Heart left ventricle (tissue), 16 donors: ENCODE results near the gene R3HDM2. TPM values are rescaled to one million over a fixed set of nuclear protein-coding genes. Genes with fewer than 3 reads are reported as not detected.

Experiments used
- ATAC-seq, 4 donors: fragments of 200-7000 bp; cut with Tn5 transposase; one replicate each; pipeline ENCODE4 v1.9.1; 2020 to 2022; ENCODE audit warnings: moderate library complexity in 4 of 4, mild to moderate bottlenecking in 3 of 4, moderate number of reproducible peaks in 1 of 4
- DNase-seq, 5 donors: peaks; one replicate each; pipeline ENCODE4 v3.0.0-alpha.2; 2020
- H3K27ac ChIP-seq, 12 donors: fragments of 200-600 bp; sonication (generic) in 4 of 12; one replicate each; pipeline versions ENCODE4 v1.5.0 to v1.8.0; 2016 to 2022; ENCODE audit warnings: mild to moderate bottlenecking in 2 of 12
- H3K27me3 ChIP-seq, 9 donors: fragments of 200-600 bp; sonication (generic) in 2 of 9; one replicate each; pipeline versions ENCODE4 v1.5.1 to v1.8.0; 2016 to 2022; ENCODE audit warnings: mild to moderate bottlenecking in 3 of 9
- H3K36me3 ChIP-seq, 9 donors: fragments of 200-600 bp; sonication (generic) in 2 of 9; one replicate each; pipeline versions ENCODE4 v1.5.0 to v1.8.0; 2018 to 2022; ENCODE audit warnings: mild to moderate bottlenecking in 2 of 9
- H3K4me1 ChIP-seq, 12 donors: fragments of 200-600 bp; sonication (generic) in 4 of 12; one replicate each; pipeline versions ENCODE4 v1.5.0 to v1.8.0; 2016 to 2022; ENCODE audit warnings: mild to moderate bottlenecking in 3 of 12
- H3K4me3 ChIP-seq, 12 donors: fragments of 200-600 bp; sonication (generic) in 4 of 12; one replicate each; pipeline versions ENCODE4 v1.5.0 to v1.8.0; 2017 to 2022; ENCODE audit warnings: mild to moderate bottlenecking in 9 of 12, moderate library complexity in 4 of 12
- H3K9me3 ChIP-seq, 12 donors: fragments of 200-600 bp; sonication (generic) in 4 of 12; one replicate each; pipeline versions ENCODE4 v1.5.0 to v1.8.0; 2016 to 2022; ENCODE audit warnings: mild to moderate bottlenecking in 1 of 12
- POLR2A ChIP-seq, 2 donors: fragments of 450-650 bp; IDR thresholded peaks; one replicate each; pipeline ENCODE4 v1.6.1; 2017; ENCODE audit warnings: antibody characterized with exemption in 2 of 2, mild to moderate bottlenecking in 2 of 2, moderate library complexity in 2 of 2
- WGBS, 4 donors: extraction: QIAGEN DNeasy Blood & Tissue Kit in 2 of 4; methylation state at CpG; one replicate each; pipeline versions ENCODE4 v1.1.5 to v1.1.7; 2013 to 2018; 5-methylcytosine and 5-hydroxymethylcytosine counted together
- intact Hi-C, 10 donors: fragments of 100-400 bp; cut with DNase I; formaldehyde crosslinking; loops; one replicate each; pipeline versions ENCODE4 v1.11.1 to v1.14.2; 2022
- polyA plus RNA-seq, 2 donors: library from polyadenylated mRNA; stranded (reverse); fragments of 200-250 nt; gene quantifications; one replicate each; pipeline ENCODE4 v1.2.3, GENCODE V29; 2013
- total RNA-seq, 9 donors: library from RNA; depleted of rRNA in 2 of 9; stranded (reverse); fragments of >200 nt in 2 of 9; fragmentation: NEBNext Ultra II Directional in 3 of 9; extraction: Animal tissue kit (Norgen Biotek cat#: 25700) in 3 of 9; gene quantifications; one replicate each; pipeline versions ENCODE4 v1.1.0 to v1.2.4, GENCODE V29; 2016 to 2023
- TF ChIP-seq, protein P1 (sequence below), 12 donors: fragments of 200-600 bp; sonication (generic) in 4 of 12; IDR thresholded peaks; one replicate each; pipeline versions ENCODE4 v1.5.0 to v1.8.0; 2018 to 2022; ENCODE audit warnings: antibody characterized with exemption in 12 of 12, mild to moderate bottlenecking in 5 of 12
- donor health status: ischemic (EF 13 %, LVEDD 7.1; RV severe dilation, severe dysfunction).
- donor health status: healthy with polysubstance abuse.
- donor health status: DM: no; HTN: yes; CAD: no.
- donor health status: DM: no; HTN: no; CAD: no.
- donor health status: ischemic (EF 25% LVEDD 6.9; RV normal size, moderate dysfunction).
- donor health status: ischemic (EF 25% LVEDD 5.7; RV mildly dilated, moderate dysfunction).
- donor health status: healthy.
- donor health status: DM: yes; HTN: yes; CAD: no.
- donor health status: ischemic (EF 35%, LVEDD 5.7; RV mildly dilated, moderate dysfunction).
- donor health status: nonischemic (EF 11% LVEDD 7.7; RV severe dilation, severe dysfunction).
- donor health status: DM: yes; HTN: yes; CAD: no.
- donor health status: PGD.
- donor health status: ischemic (EF 29% LVEDD 5.4; RV normal size, mild dysfunction).
- donor health status: nonischemic (EF 23%, LVEDD 6.1; RV moderate dilation, normal function).

The R3HDM2 gene
- total and polyA plus RNA-seq, 11 donors: 12.7 to 102 (median 59.8) TPM

DNA sequence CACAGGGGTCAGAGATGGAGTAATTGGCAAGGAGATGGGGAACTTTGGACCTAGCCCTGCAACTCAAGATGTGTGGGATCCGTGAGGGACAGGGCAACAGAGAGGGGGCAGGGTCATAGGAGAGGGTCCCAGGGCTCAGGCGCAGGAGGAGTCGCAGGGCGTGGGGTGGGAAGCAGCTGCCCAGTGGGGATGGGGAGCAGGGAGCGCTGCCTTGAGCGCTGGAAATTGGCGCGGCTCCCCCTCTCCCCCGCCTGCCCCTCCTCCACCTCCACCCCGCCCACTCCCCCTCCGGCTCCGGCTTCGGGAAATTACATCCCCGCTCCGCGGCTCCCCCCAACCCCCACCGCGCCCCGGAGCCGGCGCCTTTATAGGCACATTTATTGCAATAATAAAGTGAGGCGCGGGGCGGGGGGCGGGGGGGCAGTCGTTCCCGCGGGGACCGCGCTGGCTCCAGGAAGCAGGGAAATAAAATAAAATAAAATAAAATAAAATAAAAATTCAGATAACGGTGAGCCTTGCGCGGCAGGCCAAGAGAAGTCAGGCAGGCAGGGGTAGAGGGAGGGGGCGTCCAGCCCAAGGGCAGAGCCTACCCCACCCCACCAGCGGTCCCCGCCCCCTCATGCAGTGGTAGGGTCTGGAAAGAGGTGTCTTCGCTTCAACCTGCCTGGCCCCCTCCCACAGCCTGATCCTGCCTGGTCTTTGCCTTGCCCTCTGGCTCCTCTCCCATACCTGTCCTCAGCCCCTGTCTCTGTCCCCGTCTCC, 210.7 kb downstream of the R3HDM2 start:
- H3K27me3 ChIP-seq: peaks cover 30 to 97% (median 82%) of the 10 kb centered on the region in 9 donors
- TF ChIP-seq, protein P1, sequence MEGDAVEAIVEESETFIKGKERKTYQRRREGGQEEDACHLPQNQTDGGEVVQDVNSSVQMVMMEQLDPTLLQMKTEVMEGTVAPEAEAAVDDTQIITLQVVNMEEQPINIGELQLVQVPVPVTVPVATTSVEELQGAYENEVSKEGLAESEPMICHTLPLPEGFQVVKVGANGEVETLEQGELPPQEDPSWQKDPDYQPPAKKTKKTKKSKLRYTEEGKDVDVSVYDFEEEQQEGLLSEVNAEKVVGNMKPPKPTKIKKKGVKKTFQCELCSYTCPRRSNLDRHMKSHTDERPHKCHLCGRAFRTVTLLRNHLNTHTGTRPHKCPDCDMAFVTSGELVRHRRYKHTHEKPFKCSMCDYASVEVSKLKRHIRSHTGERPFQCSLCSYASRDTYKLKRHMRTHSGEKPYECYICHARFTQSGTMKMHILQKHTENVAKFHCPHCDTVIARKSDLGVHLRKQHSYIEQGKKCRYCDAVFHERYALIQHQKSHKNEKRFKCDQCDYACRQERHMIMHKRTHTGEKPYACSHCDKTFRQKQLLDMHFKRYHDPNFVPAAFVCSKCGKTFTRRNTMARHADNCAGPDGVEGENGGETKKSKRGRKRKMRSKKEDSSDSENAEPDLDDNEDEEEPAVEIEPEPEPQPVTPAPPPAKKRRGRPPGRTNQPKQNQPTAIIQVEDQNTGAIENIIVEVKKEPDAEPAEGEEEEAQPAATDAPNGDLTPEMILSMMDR (IDR thresholded peaks at IDR 0.05): no peak
- TF ChIP-seq POLR2A (IDR thresholded peaks at IDR 0.05): no peak
- H3K27ac ChIP-seq: no peak overlapping the region
- no peaks in the 10 kb centered on the region for H3K36me3 ChIP-seq
- WGBS, 4 donors: 15 to 33% (median 24%) methylated on average over 36 to 38 of the region's 38 CpGs
- DNase-seq: no peak
- no peak for ATAC-seq
- intact Hi-C loops: loop anchor here in 1 of 10 donors (5.0 kb wide), 1 partner anchor 237 kb away; the partner anchor contains the start of genes GLI1 and INHBE
- peaks cover 3 to 28% (median 17%) of the 10 kb centered on the region in 12 donors for H3K4me1 ChIP-seq
- H3K4me3 ChIP-seq: no peak overlapping the region
- no peaks in the 10 kb centered on the region for H3K9me3 ChIP-seq

DNA sequence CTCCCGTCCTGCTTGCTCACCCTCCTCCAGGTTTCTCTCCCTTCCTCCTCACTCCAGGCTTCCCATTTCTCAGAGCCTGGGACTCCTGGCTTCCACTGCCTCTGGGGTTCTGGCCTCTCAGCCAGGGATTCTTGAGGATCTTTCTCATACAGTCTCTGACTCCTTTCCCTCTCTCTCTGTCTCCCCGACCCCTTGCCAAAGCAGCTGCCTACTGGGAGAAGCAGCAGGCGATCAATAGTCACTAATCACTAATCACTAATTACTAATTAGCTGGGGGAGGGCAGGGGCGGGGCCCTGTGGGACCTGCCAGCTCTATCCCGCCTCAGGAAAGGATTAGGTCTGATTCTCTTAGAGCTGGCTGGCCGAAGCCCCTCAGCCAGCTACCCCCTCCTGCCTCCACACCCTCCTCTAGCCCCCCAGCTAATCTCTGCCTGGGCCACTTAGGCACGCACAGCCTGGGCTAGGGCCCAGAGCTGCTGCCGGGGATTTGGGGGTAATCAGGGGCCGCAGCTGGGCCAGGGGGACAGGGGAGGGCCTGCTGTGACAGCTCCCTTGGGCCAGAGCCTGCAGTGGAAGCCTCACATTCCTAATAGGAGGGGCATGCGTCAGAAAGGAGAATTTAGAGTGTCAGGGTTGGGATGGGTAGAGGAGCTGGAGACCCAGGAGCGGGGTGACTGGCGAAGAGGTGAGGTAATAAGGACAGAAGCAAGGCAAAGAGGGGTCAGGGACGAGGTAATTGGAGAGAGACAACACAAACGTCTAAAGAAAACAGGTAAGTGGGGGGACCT, 211.4 kb downstream of the R3HDM2 start:
- no peak for TF ChIP-seq POLR2A (IDR thresholded peaks at IDR 0.05)
- TF ChIP-seq, protein P1 (IDR thresholded peaks at IDR 0.05): no peak
- peaks cover 3 to 28% (median 21%) of the 10 kb centered on the region in 12 donors for H3K4me1 ChIP-seq
- H3K27me3 ChIP-seq: peaks cover 23 to 95% (median 74%) of the 10 kb centered on the region in 9 donors
- intact Hi-C loops: loop anchor here in 1 of 10 donors (5.0 kb wide), 1 partner anchor 238 kb away; the partner anchor contains the start of genes GLI1 and INHBE
- DNase-seq: no peak
- H3K4me3 ChIP-seq: no peak overlapping the region
- no peaks in the 10 kb centered on the region for H3K36me3 ChIP-seq
- WGBS, 4 donors: 67 to 75% (median 70%) methylated on average over 14 of the region's 14 CpGs
- no peak for ATAC-seq
- no peak overlapping the region for H3K27ac ChIP-seq
- no peaks in the 10 kb centered on the region for H3K9me3 ChIP-seq

DNA sequence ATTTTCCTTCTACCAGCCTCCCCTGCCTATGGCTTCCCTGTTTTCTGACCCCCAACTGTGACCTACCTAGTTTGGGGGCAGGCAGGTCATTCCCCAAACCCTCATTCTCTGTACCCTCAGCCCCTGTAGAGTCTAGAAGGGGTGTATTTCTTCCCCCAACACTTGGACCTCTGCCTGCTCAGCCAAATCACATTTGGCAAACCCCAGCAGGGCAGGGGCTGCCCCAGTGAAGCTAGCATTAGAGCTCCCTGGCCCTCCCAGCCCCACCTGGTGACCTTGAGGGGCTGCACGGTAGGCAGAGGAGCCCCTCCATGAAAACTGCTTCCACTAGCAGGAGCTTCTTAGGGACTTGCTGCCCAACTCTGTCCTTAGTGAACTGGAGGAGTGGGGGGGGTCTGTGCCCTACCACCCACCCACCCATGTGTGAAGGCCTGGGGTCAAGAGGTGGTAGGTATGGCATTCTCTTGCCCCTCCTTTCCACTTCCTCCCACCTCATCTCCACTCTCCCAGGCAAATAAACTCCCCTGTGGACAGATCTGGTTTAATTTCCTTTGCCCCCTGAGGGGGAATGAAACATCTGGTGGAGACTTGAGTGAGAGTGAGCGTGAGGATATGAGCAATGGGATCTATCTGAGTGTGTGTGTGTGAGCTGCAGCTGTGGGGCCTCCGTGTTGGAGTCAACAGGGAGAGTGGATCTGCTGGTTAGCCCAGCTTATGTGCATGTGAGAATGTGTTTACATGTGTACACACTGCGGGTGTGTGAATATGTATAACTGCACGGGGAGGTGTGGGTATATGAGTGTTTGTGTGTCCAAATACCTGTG, 212.6 kb downstream of the R3HDM2 start:
- H3K27me3 ChIP-seq: peaks cover 16 to 84% (median 63%) of the 10 kb centered on the region in 9 donors

More for the DNA sequence above, 212.6 kb downstream of the R3HDM2 start:
- H3K4me3 ChIP-seq: no peak overlapping the region
- no peaks in the 10 kb centered on the region for H3K36me3 ChIP-seq
- ATAC-seq (no peak), DNase-seq (no peak)
- no peaks in the 10 kb centered on the region for H3K9me3 ChIP-seq
- WGBS, 4 donors: 78 to 88% (median 82%) methylated on average over 5 of the region's 5 CpGs
- no peak overlapping the region for H3K27ac ChIP-seq
- no peak for TF ChIP-seq POLR2A (IDR thresholded peaks at IDR 0.05)
- TF ChIP-seq, protein P1 (IDR thresholded peaks at IDR 0.05): no peak
- intact Hi-C loops: loop anchor here in 1 of 10 donors (5.0 kb wide), 1 partner anchor 239 kb away; the partner anchor contains the start of genes GLI1 and INHBE
- peaks cover 8 to 38% (median 31%) of the 10 kb centered on the region in 12 donors for H3K4me1 ChIP-seq
